ENCODE measurements around the gene ARHGAP10.

ARHGAP10 gene

DNA sequence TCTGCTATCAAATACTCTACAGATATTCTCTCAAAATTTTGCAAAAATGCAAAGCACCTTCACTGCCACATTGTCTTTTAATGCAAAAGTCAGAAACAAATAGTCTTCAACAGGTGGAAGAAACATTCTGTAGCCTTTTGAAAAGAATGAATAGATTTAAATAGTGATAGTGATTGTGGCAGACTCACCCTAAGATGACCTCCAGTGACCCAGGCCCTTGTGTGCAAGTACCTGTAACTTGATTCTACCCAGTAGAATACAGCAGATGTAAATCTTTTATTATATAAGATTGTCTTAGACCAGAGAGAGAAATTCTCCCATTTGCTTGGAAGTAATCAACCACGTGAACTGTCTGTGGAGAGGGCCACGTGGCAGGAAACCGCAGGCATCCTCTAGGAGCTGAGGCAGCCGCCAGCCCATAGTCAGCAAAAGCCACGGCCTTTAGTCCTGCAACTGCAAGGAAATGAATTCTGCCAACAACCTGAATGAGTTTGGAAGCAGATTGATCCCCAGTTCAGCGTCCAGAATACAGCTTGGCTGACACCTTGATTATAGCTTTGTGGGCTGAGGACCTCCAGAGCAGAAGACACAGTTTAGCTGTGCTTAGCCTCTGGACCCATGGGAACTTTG lies 272.5 kb downstream of the ARHGAP10 start:
- DNase-seq: no peak

DNA sequence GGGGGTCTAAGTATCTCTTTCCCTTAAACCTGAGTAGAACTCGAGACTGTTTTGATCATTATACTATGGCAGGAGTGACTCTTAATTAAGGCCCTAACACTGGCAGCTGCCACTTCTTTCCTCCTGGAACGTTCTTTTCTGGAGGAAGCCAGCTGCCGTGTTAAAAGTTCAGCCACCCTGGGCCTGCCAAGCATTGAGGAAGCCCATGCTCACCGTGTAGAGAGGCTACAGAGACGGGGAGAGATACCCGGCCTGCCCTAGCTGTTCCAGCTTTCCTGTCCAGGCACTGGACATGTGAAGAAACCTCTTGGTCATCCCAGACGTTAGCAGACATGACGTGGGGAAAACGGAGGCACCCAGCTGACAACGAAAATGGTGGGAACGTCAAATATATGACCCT lies 274.1 kb downstream of the ARHGAP10 start:
- no peak for DNase-seq

DNA sequence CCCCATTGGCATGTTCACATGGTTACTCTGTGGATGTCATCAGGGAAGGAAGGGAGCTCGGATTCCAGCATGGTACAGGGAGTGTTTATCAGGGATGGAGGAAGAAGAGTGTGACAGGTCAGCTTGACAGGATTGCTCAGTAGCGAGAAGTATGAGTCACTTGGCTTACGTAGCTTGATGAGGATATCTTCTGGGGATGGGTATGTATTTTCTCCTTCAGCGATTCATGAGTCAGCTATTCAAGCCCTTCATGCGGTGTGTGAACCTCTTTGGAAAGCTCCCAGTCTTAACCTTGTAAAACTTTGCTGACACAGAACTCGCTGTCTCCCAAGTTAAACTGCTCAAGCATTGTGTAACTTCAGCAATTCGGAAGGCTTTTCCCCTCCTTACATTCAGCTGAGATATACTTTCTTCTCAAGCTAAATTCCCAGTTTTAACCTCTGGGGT lies 275.4 kb downstream of the ARHGAP10 start:
- DNase-seq: no peak

DNA sequence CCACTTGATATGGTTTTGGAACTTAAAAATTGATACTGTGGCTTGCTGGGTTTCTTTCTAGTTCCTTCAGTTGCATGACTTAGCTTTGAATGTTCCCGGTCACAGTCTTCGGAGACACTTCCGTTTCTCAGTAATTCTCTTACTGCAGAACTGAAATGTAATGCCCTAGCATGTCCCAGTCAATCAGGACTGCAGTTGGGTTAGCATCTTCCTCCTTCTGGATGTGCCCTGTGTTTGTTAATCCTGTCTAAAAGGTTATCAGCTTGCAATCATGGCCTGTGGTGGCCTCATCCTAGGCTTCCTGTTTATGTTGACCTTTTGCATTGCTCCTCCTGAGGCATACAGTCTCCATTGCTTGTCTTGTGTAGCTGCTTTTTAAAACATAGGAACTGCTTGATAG lies 275.9 kb downstream of the ARHGAP10 start:
- DNase-seq: no peak

DNA sequence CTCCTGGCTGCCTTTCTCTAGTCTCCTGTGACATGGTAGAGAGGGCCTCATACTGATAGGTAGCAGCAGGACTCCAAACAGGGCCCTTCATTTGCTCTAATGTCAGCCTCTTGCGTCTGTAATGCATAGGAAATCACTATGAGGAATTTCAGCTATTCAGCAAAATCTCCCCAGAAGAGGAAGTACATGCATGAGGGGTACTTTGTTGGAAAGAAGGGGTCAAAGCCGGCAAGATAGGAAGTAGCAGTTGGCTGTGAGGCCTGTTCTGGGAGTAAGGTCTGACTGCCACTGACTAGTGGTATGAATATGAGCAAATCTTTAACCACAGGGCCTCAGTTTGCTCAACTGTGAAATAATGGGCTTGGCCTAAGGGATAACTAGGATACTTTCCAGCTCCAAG lies 283.2 kb downstream of the ARHGAP10 start:
- DNase-seq: no peak

DNA sequence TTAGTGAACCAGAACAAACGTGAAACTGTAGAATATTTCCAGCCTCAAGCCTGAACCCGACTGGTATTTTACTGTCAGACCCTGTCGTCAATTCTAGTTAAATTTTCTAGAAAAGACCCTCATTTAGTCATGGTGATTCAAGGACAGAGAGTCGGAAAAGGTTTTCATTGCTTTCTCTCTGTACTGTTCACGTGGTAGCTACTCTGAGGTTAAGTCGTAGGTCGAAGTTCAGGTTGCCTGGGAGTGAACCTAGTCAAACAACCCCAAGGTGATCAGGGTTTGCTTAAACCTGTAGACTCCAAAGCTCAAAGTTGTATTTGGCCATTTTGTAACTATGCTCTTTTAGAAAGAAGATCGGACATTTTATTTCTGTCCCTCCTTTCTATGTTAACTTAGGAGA lies 283.6 kb downstream of the ARHGAP10 start:
- DNase-seq: no peak

DNA sequence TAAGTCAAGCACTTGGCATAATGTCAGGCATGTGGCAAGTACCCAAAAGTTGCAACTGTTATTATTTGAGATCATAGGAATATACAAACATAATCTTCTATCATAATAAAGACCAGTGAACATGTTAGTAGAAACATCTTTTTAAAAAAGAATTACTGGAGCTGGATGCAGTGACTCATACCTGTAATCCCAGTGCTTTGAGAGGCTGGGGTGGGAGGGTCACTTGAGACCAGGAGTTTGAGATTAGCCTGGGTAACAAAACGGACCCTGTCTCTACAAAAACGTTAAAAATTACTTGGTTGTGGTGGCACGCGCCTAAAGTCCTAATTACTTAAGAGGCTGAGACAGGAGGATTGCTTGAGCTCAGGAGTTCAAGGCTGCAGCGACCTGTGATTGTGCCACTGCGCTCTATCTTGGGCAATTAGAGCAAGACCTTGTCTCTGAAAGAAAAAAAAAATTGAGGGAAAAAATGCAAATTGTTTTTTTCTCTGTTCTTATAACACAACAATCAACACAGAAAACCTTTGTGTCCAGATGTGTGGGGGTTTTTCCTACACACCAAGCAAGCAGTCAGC lies 284.3 kb downstream of the ARHGAP10 start:
- no peak for DNase-seq

DNA sequence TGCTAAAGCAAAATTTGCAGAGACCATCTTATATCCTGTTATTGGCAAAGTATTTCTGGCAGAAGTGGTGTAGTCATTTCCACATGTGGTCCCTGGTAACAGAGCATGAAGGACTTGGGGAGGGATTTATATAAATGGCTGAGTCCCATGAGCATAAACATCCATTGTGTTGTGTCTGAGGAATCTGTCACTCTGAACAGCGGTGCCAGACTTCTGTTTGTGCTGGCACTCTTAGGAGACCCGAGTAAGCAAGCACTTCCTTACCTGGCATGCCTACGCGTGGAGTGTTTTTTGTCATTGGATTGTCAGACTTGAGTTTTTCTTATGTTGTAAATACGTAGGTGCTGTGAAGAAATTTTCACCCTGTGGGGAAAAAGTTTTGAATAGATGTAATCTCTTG lies 285.9 kb downstream of the ARHGAP10 start:
- no peak for DNase-seq

DNA sequence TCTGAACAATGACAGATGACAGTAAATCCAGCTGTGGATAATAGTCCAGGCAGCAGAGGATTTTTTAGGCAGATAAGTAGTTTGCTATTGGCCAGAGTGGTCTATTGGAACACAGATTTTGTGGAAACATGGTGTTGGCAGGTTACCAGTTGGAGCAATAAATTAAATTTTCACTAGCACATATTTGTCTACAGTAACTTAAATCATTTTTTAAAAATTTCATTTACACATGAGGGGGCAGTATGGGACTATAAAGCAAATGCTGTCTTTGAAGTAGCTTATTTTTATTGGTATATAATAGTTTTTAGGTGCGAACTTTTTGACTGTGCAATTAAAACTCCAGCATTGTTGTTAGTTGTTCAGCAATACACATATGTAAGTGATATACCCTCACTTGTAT lies 289.8 kb downstream of the ARHGAP10 start:
- no peak for DNase-seq

DNA sequence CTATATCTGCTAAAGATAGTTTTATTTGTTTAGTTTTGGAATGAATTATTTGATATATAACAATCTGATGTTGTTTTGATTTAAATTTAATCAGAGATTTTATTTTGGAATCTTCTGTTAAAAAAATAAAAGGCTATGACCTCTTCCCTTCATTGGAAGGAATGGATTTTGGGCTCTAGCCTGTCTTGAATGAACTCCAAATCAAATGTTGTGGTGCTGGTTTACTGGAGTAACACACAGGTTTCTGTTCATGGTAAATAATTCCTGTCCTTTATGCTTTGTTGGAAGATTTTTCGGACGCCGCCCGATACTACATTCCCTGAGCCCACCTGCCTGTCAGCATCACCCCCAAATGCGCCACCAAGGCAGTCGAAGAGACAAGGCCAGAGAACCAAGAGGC lies 291.1 kb downstream of the ARHGAP10 start:
- no peak for DNase-seq

DNA sequence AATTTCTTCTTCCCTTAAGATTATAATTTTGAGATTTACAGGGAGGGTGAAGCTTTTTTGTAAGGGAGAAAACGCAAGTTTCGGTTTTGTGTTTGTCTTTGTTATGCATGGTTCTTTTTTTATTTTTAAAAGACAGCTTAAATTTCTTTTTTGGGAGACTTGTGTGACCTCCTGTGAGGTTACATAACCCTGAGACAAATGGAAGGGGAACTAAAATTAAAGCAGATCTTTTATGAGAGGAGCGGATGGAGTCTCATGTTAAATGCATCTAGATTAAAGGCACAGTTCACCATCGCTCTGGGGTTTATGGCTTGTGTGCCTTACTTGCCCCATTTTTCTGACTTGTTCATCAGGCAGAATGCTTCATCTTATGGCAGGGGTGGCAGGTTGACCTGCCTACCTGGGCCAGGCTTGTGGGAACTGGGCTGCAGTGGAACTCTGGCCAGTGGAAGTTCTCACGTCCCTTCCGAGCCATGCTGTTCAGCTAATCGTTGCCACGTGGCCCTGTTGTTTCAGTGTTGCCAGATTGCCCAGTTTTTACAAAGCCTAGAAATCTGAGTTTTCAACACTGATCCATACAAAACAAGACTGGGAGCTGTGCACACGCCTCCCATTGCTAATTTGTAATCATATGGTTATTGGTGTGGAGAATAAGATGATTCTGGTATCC lies 291.8 kb downstream of the ARHGAP10 start:
- no peak for DNase-seq

DNA sequence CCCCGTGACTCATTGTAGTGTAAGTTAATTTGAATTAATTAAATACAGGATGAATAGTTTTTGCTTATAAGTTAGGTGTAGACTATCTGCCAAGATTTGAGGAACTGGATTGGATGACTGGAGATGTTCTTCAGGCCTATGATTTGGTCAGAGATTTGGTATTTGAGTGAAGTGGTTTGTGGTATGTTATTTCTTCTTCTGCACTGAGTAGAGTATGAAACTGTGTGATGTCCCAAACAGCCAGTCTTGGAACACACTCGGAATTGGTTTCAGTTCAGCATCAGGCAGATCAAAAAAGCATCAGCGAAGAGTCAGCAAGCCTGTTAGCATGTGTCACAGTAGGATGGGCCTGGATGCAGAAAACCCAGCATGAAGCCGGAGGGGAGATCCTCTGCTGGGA lies 294.1 kb downstream of the ARHGAP10 start:
- DNase-seq: no peak

DNA sequence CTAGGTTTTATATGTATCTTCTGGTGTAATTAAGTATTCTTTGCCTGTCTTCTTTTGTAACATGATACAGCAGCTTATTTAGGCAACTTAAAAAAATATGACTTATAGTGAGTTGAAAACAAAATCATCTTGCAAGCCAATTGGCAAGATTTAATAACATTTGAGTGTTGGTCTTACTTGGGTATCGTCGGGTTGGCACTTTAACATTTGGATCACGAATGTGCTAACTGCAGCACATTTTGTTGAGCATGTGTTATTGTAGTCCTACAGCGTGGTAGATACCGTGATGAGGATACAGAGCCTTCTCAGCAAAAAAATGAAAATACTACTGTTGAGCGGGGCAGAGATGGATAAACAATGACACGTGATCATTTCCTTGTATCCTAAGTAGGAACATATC lies 295.3 kb downstream of the ARHGAP10 start:
- no peak for DNase-seq

DNA sequence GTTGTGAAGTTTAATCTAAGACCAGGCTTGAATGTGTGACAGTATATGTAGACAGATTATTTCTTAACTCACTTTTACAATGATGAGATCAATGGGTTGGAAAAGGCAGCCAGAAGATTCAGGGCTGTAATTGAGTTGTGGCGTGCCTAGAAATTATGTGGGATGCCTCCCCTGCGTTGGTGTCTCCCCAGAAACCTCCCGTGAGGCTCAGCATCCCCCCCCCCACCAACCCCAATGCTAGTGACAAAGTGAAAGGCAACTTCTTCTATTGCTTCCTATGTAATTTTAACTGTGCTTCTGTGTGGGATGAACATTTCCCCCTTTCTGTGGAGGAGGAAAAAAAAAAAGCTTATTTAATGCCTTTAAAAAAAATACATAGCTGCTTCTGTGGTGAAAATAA lies 297.9 kb downstream of the ARHGAP10 start:
- no peak for DNase-seq

DNA sequence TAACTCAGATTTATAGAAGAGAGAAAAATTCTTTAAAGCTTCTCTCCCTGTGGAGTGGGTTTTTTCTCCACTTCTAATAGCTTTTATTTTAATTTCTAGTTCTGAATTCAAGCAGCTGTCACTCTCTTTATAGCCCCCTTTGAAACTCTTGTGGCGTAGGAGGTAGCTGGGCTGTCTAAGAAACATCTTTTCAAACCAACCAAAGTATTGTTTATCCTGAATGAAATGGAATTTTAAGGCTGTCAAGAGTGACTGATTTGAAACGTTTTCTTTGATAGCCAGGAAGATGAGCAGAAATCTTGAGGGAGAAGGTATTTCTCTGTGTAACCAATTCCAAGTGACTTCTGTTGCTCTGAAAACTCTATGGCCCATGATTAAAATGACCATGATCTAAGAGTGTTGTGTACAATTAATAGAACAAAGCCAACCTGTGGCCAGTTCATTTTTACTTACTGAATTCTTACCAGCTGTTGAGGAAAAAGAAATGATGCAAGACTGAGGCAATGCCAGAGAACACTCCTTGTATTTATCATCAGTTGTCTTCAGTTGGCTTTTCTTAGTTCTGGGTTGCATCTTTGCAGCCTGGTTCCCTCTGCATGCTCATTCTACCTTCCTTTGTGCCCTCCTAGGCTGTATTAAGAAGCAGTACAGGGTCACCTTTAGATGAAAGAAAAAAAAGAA lies 298.4 kb downstream of the ARHGAP10 start:
- no peak for DNase-seq

DNA sequence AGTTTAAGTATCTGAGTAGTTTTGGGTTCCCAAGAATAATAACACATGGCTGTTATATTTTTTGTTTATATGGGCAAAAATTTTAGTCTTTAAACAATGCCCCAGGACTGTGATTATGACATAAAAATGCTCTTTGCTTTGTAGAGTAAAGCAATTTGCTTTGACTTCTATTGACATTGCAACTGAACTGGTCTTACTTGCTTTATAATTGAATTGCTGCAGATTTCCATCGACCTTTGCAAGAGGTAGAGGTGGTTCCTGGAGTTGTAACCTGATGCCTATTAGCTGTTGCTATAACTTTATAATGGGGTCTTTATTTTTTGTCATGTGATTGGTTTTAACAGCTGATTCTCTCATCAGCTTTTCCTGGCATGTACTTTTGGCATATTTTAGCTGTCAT lies 302.9 kb downstream of the ARHGAP10 start:
- DNase-seq: no peak

DNA sequence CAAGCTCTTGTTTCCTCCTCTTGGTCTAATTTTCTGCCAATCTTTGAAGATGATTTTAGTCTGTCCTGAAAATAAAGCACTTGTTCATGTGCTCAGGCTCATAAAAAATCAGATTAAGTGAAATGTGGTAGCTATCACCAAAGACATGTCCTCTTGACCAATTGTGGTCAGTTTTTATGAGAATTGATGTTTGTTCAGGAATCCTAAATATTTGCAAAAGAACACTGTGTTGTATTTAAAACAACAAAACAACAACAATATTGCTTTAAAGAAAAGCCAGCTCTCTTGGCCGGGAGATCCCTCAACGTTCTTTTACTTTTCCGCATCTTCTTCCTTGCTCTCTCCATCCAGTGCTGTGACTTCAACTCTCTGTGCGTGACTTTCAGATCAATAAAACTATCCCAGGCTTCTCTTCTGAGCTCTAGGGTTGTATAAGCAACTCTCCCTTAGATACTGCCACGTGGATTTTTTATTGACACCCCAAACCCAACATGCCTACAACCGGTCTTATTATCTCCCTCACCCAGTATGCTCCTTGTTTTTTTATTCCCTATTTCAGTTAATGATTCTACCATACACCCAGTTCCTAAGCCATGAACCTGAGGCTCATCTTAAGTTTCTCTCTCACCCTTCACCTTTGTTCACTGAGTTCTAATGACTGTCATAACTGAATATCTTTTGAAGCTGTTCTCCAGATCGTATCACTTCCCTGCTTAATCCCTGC lies 309.9 kb downstream of the ARHGAP10 start:
- no peak for DNase-seq

DNA sequence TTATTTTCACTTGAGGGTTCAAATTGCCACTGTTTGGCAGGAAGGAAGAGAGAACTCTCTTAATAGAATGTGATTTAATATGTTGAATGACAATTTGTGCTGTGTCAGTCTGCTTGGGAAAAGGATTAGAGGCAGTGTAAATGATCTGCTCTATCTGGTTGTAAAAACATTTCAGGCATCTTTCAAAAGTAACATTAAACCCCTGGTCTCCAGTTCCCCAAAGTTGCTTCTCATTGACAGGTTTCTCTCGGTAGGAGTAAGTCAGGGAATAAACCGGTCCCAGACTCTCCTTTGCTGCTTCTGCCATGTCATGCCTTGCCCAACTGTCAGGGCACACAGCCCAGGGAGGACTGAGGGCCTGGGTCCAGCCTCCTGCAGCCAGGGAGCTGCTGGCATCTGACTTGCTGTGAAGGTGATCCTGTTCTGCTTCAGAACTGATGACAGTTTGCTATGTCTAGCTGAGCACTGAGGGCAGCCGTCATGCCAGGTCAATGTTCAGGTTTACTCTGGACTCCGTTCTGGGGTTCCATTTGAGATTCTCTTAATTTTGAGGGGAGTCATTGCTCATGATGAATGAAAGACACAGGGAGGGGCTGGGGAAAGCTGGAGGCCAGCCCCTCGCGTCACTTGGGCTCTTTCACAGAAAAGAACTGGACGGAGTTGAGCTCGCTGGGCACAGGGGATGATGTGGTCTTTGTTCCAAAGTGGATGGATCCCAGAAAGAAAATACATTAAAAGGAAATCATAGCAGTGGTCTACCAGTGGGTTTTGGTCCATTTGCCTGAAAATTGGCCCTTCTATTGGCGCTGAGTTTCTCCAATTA lies 312.4 kb downstream of the ARHGAP10 start:
- DNase-seq: no peak

DNA sequence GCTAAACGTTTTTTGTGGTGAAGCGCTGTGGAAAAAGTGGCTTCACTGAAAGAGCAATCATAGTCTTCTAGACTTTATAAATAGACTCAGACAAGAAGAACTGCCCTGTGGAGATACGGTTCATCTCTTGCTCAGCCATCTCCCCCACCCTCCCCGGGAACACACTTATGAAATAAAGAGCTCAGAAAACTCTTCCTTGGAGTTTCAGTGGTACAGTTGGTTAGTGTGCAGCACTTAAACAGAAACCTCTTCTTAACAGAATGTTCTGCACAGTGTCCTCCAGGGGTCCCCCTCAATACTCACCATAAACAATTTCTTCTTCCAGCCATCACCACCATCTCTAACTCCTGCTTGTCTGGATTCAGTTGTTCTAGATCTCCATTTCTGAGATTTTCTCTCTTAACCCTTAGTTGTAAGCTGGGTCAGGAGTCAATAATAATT lies 313.0 kb downstream of the ARHGAP10 start:
- DNase-seq: no peak

DNA sequence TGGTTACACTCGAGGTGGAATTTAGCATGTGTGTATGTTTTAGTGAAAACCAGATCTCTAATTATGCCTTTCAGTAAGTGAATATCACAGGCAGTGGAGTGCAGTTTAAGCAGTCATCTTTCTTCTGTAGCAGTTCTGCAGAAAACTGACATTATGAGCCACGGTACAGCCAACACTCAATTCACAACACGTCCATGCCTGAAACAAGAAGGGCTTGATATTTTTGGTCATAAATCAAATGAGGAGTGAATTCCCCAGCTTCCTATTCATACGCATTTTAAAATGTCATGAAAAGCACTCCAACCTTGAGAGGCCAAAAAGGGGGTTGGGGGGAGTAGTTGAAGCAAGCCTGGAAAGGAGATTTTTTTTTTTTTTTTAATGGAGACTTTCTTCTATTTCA lies 316.7 kb downstream of the ARHGAP10 start:
- DNase-seq: no peak

DNA sequence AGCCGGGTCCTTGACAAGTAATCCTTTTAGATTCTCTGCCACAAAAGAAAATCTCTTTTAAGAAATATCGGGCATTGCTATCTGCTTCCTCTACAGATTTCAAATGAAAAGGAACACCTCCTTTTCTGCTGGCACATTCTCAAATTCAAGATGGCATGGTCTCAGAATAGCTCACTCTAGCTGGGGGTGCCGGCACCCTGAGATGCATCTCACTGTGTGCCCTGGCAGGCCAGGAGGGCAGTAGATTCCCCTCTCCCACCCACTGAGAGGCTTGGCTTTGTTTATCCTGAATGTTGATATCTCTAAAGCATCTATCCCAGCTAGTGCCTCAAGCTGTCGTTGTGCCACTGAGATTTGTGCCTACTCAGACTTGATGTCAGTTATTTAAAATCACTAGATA lies 319.5 kb downstream of the ARHGAP10 start:
- no peak for DNase-seq

DNA sequence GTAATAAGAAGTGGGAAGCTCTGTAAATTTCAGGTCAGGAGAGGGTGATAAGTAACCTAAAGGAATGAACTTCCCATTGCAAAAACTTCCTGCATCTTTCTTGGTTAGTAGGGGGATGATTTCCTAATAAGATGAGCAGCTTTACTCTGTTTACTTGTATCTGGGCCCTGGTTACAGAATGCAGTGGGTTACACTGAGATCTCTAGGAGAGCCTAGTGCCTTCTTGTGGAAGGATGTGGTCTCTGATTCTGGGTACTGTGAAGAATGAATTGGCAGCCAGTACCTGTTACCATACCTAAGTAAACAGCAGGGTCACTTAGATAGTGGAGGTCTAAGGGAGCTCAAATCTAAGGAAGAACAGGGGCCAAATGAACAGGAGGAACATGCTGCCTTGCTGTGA lies 320.6 kb downstream of the ARHGAP10 start:
- DNase-seq: no peak

All from NCI-H1417 treated with DMSO at 0.1 percent for 48 hours (cell line).